Activated CD4-positive, alpha-beta T cell treated with anti-CD3 and anti-CD28 coated beads, Interleukin-2, amount 50 U/mL, for 48 hours (primary cell): Measurements from ENCODE around the gene SERPINF2.
"Not testable (repeated sequence)": the region's sequence is repeated elsewhere in the genome, so short reads cannot be mapped to it uniquely, and the experiment has no call there.

Experiments
- DNase-seq, 2 experiments: peaks; one replicate each; pipeline ENCODE4 v3.0.0-alpha.2; 2020

SERPINF2 gene

DNA sequence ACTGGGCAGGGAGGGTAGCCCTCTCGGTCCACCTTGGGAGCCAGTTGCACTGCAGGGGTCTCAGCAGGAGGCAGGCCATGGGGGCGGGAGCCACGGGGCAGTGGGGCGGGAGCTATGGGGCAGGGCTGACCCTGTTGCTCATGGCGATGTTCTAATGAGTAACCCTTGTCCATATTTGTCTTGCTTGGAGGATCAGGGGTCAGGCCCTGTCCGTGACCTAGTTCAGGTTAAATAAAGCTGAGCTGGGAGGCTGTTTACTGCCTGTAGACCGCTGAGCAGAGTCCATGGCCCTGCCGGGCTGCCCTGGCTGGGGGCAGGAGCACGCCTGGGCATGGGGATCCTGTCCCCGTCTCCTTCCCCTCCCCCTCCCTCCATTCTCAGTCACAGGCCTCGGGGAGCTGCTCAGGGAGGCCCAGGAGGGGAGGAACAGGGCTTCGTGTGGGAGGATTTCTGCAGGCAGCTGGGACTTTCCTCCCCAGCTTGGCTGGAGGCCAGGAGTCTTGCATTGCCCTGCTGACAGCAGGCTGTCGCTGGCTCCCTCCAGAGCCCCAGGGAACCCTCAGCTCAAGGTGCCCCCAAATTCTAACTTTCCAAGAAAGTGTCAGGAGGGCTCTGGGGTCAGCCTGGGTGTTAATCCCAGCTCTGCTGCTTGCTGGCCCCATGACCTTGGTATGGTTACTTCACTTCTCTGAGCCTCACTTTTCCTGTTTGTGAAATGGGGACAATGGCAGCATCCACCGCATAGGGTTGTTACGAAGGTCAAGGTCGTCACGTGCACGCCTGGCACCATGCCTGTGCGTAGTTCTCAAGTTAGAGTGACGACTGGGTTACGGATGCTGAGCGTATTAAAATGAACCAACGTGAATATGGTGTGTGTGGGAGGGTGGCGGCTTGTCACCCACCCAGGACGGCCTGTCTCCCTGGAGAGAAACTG, 6.1 kb upstream of the SERPINF2 start:
- peak; percentile 75 to 80 for DNase-seq

DNA sequence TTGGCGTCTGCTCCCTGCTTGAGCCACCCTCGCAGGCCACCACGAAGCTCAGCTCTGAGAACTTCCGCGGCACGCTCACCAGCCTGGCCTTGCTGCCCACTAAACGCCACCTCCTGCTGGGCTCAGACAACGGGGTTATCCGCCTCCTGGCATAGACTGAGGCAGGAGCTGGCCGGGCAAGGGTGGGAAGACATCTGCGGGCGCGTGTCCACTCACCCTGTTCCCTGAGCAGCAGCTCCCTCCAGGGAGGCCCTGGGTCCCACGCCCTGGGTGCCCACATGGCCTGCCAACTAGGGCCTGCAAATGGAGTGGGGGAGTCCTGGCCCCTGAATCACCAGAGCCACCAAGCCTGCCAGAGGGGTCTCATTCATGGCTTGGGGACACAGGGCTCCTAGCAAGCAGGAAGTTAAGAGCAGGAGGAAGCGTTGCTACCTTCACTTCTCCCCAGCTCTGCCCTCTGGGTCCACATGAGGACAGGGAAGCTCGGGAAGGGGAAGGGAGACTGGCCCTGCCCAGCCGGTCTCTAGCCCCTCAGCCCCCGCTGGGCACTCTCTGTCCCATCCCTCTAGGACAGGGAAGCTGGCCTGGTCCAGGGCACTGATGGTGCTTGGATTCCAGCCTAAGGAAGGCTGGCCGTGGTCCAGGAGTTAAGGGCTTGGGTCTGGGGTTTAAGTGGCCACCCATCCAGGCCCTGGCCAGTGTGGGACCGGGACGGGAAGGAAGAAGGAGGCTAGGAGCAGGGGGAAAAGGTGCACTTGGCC, 5.0 kb upstream of the SERPINF2 start:
- no peak for DNase-seq

DNA sequence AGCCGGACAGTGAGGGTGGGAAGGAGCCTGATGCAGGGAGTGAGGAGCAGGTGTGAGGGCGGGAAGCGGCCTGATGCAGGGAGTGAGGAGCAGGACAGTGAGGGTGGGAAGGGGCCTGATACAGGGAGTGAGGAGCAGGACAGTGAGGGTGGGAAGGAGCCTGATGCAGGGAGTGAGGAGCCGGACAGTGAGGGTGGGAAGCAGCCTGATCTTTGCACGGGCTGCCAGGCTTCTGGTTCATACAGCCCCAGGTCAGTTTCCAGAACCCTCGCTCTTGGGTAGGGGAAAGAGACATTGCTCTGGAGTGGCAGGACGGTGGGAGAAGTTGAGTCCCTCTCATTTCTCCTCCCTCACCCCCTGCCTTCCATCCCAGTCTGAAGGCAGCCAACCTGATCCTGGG, 772 bp upstream of the SERPINF2 start:
- DNase-seq, result not testable (repeated sequence)

DNA sequence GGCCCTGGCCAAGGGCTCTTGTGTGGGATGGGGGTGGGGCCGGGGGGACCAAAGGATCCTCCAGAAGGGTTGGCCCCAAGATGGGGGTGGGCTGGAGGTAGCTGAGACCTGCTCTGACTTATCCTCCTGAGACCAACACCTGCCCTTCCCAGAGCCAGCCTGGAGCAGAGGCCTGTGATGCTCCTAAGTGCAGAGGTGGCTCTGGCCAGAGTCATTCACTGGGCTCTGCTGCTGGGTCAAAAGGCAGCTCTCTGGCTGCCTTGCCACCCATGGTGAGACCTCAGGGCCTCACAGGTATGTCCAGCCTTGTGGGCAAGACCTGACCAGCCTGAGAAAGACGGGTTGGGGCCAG, 393 bp downstream of the SERPINF2 start:
- no peak for DNase-seq

DNA sequence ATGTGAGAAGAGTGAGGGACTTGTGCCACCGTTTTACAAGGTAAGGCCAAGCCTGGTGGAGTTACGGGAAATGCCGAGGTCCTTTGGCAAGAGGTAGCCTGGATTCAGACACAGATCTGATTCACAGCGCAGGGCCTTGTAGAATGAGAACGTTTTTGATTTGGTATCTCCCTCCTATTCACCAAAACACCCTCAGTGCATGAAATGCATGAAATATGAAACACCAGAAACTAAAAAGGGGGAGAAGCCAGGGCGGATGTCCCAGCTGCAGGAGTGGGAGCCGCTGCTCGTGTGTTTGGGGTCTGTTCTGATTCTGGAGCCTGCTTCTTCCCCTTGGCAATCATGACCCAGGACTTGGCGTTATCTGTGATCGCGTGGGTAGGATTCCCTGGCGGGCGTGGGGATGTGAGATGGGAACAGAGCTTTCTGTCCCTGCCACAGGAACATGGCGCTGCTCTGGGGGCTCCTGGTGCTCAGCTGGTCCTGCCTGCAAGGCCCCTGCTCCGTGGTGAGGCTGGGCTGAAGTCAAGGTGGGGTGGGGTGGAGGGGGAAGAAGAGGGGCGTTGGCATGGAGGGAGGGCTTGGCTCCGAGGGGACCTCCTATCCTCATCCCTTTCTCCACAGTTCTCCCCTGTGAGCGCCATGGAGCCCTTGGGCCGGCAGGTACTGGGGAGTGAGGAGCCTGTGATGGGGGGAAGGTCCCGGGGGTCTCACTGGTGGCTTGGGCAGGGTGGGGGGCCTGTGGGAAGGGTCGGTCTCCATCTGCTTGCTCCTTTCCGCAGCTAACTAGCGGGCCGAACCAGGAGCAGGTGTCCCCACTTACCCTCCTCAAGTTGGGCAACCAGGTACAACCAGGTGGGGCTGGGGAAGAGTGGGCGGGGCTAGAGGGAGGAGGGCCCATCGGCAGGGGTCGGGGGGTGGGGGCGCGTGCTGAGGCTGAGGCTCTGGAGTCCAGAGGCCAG, 2.2 kb downstream of the SERPINF2 start:
- DNase-seq, result no peak

DNA sequence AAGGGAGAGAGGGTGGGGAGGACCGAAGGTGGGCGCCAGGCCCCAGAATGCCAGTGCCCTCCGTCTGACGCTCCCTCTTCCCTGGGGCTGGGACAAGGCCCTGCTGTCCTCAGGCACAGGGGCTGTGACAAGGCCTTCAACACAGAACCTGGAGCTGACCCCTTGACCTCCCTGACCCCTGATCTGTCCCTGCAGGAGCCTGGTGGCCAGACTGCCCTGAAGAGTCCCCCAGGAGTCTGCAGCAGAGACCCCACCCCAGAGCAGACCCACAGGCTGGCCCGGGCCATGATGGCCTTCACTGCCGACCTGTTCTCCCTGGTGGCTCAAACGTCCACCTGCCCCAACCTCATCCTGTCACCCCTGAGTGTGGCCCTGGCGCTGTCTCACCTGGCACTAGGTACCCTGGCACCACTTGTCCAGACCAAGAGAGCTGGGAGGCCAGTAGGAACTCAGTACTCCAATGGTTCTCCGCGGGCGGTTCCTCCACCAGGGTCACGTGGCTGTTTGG, 2.9 kb downstream of the SERPINF2 start:
- DNase-seq, result no peak

DNA sequence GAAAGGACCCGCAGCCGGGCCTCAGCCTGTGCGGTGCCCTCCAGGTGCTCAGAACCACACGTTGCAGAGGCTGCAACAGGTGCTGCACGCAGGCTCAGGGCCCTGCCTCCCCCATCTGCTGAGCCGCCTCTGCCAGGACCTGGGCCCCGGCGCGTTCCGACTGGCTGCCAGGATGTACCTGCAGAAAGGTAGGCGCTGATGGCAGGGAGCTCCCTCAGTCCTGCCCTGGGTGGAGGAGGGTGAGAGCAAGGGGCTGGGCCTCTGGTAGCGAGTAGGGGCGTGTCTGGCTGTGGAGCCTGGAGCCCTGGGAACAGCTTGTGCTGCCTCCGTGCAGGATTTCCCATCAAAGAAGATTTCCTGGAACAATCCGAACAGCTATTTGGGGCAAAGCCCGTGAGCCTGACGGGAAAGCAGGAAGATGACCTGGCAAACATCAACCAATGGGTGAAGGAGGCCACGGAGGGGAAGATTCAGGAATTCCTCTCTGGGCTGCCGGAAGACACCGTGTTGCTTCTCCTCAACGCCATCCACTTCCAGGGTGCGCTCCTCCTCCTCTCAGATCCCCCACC, 4.4 kb downstream of the SERPINF2 start:
- DNase-seq, result no peak

DNA sequence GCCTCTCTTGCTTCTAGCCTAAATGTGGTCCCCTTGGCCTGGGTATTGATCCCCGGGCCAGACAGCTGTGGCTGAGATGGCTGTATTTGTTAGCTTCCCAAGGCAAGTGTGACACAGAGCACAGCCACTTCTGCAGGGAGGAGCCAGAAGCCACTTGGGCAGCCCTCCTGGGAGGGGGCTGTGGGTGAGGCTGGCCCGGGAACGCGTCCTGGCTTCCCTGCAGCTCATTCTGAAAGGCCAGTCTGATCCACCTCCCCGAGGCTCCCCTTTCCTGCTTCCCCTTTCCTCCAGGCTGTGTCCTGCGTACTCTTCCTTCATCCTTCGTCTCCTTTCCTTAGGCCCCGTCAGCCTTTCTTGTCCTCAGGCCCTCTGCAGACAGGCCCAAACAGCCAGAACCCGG, 8.0 kb downstream of the SERPINF2 start:
- no peak for DNase-seq

DNA sequence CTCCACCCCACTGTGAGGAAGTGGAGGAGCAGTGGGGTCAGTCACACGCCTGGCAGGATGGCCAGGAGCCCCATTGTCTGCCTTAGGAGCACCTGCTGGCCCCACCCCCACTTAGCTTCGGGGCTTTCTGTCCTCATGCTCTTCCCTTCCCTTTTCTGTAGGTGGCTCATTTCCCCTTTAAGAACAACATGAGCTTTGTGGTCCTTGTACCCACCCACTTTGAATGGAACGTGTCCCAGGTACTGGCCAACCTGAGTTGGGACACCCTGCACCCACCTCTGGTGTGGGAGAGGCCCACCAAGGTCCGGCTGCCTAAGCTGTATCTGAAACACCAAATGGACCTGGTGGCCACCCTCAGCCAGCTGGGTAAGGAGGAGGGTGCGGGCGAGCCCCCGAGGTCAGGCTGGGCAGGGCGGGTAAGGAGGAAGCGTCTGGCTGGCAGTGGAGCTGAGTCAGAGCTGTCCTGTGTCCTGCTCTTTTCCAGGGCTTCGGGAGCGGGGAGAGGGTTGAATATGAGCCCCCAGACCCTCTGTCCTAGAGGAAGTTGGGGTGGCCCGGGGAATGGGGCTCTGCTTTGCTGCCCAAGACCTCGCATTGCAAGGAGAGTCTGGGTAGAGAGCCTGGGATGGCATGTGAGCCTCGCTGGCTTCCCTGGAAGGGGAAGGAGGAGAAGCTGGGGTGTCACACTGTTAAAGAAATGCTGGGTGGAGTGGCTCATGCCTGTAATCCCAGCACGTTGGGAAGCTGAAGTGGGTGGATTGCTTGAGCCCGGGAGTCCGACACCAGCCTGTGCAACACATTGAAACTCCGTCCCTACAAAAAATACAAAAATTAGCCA, 10.0 kb downstream of the SERPINF2 start:
- DNase-seq, result no peak

DNA sequence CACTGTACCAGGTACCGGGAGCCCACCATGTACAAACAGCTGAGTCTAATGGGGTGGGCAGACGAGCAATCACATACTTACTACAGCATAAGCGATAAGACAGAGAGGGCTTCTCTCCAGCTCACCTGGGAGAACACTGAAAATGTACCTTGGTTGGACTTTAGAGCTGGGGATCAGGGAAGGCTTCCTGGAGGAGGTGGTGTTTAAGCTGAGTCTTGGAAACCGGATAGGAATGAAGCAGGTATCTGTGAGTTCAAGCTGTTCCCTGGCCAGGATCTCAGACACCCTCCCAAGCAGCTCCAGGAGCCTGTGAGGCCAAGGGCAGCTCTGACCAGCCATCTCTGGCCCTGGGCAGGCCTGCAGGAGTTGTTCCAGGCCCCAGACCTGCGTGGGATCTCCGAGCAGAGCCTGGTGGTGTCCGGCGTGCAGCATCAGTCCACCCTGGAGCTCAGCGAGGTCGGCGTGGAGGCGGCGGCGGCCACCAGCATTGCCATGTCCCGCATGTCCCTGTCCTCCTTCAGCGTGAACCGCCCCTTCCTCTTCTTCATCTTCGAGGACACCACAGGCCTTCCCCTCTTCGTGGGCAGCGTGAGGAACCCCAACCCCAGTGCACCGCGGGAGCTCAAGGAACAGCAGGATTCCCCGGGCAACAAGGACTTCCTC, 11.2 kb downstream of the SERPINF2 start:
- no peak for DNase-seq

DNA sequence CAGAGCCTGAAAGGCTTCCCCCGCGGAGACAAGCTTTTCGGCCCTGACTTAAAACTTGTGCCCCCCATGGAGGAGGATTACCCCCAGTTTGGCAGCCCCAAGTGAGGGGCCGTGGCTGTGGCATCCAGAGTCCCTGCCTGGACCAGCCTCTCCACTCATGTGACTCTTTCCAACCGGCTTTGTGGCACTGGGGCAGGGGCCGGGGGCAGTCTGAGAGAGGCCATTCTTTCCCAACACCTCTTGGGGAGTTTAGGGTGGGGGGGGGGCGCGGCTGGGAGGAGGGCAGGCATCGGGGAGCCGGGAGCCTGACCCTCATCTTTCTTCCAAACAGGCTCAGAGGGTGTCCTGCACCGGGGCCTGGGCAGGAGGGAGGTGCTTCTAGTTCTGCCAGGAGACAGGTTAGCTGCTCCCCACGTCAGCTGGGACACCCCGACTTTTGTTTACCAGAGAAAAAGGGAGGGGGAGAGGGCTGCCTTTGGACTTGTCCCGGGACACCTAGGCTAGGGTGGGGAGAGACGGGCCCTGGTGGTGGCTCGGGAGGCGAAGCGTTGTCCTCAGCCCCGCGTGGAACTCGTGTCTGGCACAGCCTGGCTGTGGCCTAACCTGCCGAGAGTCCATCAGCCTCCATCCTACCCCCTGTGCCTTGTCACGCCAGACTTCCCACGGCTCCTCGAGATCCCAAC, 11.9 kb downstream of the SERPINF2 start:
- DNase-seq, result no peak

DNA sequence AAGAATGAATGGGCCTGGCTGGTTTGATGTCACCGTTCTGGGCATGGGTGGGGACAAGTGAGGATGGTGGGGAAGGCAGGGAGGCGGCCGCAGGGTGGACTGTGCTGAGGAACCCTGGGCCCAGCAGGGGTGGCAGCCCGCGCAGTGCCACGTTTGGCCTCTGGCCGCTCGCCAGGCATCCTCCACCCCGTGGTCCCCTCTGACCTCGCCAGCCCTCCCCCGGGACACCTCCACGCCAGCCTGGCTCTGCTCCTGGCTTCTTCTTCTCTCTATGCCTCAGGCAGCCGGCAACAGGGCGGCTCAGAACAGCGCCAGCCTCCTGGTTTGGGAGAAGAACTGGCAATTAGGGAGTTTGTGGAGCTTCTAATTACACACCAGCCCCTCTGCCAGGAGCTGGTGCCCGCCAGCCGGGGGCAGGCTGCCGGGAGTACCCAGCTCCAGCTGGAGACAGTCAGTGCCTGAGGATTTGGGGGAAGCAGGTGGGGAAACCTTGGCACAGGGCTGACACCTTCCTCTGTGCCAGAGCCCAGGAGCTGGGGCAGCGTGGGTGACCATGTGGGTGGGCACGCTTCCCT, 12.7 kb downstream of the SERPINF2 start:
- DNase-seq, result no peak

DNA sequence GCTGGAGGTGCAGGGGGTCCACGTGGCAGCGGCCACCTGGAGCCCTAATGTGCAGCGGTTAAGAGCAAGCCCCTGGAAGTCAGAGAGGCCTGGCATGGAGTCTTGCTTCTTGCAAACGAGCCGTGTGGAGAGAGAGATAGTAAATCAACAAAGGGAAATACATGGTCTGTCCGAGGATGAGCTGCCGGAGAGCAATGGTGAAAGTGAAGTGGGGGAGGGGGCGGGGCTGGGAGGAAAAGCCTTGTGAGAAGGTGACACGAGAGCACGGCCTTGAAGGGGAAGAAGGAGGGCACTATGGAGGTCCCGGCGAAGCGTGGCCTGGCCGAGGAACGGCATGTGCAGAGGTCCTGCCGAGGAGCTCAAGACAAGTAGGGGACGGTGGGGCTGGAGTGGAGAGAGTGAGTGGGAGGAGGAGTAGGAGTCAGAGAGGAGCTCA, 13.2 kb downstream of the SERPINF2 start:
- no peak for DNase-seq

DNA sequence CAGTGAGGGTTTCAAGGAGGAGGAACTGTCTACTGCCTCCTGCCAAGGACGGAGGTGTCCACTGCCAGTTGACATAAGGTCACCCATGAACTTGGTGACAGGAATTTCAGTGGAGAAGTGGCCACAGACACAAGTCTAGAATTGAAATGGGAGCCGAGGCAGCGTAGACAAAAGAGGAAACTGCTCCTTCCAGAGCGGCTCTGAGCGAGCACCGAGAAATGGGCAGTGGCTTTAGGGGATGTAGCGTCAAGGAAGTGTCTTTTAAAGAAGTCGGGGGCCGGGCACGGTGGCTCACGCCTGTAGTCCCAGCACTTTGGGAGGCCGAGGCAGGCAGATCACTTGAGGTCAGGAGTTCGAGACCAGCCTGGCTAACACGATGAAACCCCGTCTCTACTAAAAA, 16.1 kb downstream of the SERPINF2 start:
- no peak for DNase-seq

DNA sequence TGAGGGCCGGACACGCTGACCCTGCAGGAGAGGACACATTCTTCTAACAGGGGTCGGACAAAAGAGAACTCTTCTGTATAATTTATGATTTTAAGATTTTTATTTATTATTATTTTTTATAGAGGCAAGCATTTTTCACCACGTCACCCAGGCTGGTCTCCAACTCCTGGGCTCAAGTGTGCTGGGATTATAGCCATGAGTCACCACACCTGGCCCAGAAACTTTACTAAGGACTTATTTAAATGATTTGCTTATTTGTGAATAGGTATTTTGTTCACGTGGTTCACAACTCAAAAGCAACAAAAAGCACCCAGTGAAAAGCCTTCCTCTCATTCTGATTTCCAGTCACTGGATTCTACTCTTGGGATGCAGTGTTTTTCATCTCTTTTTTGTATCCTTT, 16.9 kb downstream of the SERPINF2 start:
- no peak for DNase-seq

DNA sequence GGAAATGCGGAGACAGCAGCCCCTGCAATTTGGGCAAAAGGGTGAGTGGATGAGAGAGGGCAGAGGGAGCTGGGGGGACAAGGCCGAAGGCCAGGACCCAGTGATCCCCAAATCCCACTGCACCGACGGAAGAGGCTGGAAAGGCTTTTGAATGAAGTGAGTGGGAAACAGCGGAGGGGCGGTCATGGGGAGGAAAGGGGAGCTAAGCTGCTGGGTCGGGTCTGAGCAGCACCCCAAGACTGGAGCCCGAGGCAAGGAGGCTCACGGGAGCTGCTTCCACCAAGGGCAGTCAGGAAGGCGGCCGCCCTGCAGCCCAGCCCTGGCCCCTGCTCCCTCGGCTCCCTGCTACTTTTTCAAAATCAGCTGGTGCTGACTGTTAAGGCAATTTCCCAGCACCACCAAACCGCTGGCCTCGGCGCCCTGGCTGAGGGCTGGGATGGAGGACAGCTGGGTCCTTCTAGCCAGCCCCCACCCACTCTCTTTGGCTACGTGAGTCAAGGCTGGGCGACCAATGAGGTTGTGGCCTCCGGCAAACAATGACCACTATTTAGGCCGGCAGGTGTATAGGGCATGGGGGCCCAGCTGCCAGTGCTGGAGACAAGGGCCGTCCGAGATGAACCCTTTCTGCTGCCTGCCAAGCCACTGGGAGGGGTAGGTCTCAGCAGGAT, 19.7 kb downstream of the SERPINF2 start:
- DNase-seq, result no peak

DNA sequence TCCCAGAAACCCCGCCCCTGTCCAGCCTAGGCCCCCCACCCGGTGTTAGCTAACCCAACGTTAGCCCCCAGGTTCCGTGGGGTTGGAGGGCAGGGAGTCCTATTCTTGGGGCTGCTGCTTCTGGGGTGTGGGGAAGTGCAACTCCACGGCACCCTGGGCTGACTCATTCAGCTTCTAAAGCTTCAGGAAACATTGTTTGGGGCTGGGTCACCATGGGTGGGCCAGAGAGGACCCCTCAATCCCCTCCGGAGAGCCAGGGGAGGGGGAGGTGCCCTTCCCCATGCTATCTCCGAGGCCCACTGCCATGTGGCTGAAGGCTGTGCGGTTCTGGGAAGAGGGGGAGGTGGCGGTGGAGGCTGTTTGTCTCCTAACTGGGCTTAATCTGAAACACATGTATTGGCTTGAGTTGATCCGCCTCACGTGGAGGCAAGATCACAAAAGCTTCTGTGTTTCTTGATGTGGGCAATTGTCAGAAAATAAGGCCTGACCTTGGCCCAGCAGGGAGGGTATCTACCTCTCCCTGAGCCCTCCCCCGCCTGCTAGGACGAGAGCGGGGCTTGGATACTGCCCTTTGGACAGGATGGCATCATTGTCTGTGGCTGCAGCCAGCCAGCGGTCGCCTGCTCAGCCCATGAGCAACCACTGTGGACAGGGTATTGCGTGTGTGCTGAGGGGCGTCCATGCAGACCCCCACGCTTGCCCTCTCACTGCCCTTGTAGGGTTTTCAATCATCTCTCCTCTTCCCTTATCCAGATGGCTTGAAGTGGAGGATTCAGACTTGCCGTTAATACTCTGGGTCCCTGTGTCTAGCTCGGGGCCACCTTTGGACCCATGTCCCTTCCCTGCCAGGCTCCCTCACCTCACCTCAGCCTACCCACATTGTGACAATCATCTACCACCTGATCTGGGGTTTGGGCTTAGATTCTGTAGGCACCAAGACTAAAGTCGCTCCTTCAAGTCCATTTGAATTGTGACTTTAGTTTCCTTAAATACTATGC, 20.5 kb downstream of the SERPINF2 start:
- DNase-seq, result no peak

DNA sequence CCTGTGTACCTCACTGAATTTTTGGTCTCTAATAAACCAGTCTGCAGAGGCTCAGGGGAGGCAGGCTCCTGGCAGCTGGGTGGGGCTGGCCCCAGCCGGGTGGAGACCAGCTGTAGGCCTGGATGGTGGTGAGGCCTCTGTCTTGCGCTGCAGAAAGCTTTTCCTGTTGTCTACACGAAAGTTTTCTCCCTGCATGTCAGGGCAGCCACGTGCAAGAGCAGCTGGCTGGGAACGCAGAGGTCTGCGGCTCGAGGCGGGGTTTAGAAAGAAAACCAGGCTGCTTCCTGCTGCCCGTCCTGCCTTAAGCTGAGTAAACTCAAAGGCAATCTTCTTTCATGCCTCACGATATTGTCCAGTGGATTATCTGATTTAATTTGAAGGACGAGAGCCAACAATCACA, 21.6 kb downstream of the SERPINF2 start:
- peak; percentile 40 to 51 for DNase-seq
